GM23338 (cell line): ENCODE data around the gene CD19. TPM values are rescaled to one million over a fixed set of nuclear protein-coding genes. Genes with fewer than 3 reads are reported as not detected.

Experiments
- ATAC-seq: fragments of 200-7000 bp; cut with Tn5 transposase; 3 replicates; pipeline ENCODE4 v1.9.1; 2020
- DNase-seq: peaks from one replicate; pipeline ENCODE4 v3.0.0-alpha.2; 2015; ENCODE audit warnings: low spot score
- H2AFZ ChIP-seq: fragments of 200-600 bp; sonication (generic); 2 replicates; pipeline ENCODE4 v1.8.0; 2016; ENCODE audit warnings: antibody characterized with exemption, mild to moderate bottlenecking, moderate library complexity
- H3F3A ChIP-seq: fragments of 200-600 bp; sonication (generic); replicated peaks from 2 replicates; pipeline ENCODE4 v1.8.0; 2017; ENCODE audit warnings: antibody characterized with exemption, mixed run types, low read depth
- H3K27ac ChIP-seq: fragments of 200-600 bp; sonication (generic); 2 replicates; pipeline ENCODE4 v1.6.1; 2016; ENCODE audit warnings: low read depth
- H3K27me3 ChIP-seq: fragments of 200-600 bp; sonication (generic); 2 replicates; pipeline ENCODE4 v1.8.0; 2016; ENCODE audit warnings: mild to moderate bottlenecking, mixed run types, moderate library complexity; ENCODE audit not compliant: insufficient read depth
- H3K36me3 ChIP-seq: fragments of 200-600 bp; sonication (generic); 2 replicates; pipeline ENCODE4 v1.8.0; 2016; ENCODE audit warnings: mild to moderate bottlenecking; ENCODE audit not compliant: insufficient read depth
- H3K4me1 ChIP-seq: fragments of 200-600 bp; sonication (generic); 2 replicates; pipeline ENCODE4 v1.8.0; 2016; ENCODE audit warnings: mild to moderate bottlenecking, moderate library complexity; ENCODE audit not compliant: insufficient read depth
- H3K4me2 ChIP-seq: fragments of 200-600 bp; sonication (generic); 2 replicates; pipeline ENCODE4 v1.7.1; 2017; ENCODE audit warnings: mixed run types
- H3K4me3 ChIP-seq: fragments of 200-600 bp; sonication (generic); 2 replicates; pipeline ENCODE4 v1.6.1; 2016; ENCODE audit warnings: mixed run types
- H3K79me2 ChIP-seq: fragments of 200-600 bp; sonication (generic); replicated peaks from 2 replicates; pipeline ENCODE4 v1.8.0; 2017; ENCODE audit warnings: mild to moderate bottlenecking; ENCODE audit not compliant: insufficient read depth
- H3K9me2 ChIP-seq: fragments of 200-600 bp; sonication (generic); 2 replicates; pipeline ENCODE4 v1.8.0; 2017; ENCODE audit not compliant: insufficient read depth
- H4K20me1 ChIP-seq: fragments of 200-600 bp; sonication (generic); replicated peaks from 2 replicates; pipeline ENCODE4 v1.8.0; 2017; ENCODE audit warnings: mild to moderate bottlenecking; ENCODE audit not compliant: insufficient read depth
- H3K27ac Mint-ChIP-seq: 2 replicates; pipeline ENCODE4 v1.8.0; 2020; ENCODE audit warnings: inconsistent platforms, mild to moderate bottlenecking, moderate library complexity, mixed read lengths
- H3K27me3 Mint-ChIP-seq: 3 replicates; pipeline ENCODE4 v1.8.0; 2022; ENCODE audit warnings: low read depth, mild to moderate bottlenecking, moderate library complexity, mixed read lengths, inconsistent platforms; ENCODE audit not compliant: insufficient read depth, poor library complexity
- H3K36me3 Mint-ChIP-seq: 3 replicates; pipeline ENCODE4 v1.8.0; 2021; ENCODE audit warnings: low read depth, mild to moderate bottlenecking, inconsistent platforms, moderate library complexity, mixed read lengths
- H3K4me1 Mint-ChIP-seq: 3 replicates; pipeline ENCODE4 v1.8.0; 2020; ENCODE audit warnings: mild to moderate bottlenecking, inconsistent platforms, mixed read lengths
- H3K4me3 Mint-ChIP-seq: 3 replicates; pipeline ENCODE4 v1.8.0; 2021; ENCODE audit warnings: moderate library complexity, mild to moderate bottlenecking, inconsistent platforms, mixed read lengths
- H3K9me3 Mint-ChIP-seq: 3 replicates; pipeline ENCODE4 v1.8.0; 2020; ENCODE audit warnings: moderate library complexity, mild to moderate bottlenecking, inconsistent platforms, mixed read lengths
- CREB1 ChIP-seq: fragments of 250-450 bp; sonication (Bioruptor Pico); IDR thresholded peaks from 2 replicates; pipeline ENCODE4 v1.5.0; 2020; ENCODE audit warnings: low read depth, mild to moderate bottlenecking, moderate library complexity
- EZH2 ChIP-seq: fragments of 200-600 bp; sonication (generic); IDR thresholded peaks from one replicate; pipeline ENCODE4 v1.8.0; 2017; ENCODE audit warnings: antibody characterized with exemption, mild to moderate bottlenecking, low read depth; ENCODE audit not compliant: unreplicated experiment
- EZH2phosphoT487 ChIP-seq: fragments of 200-600 bp; sonication (generic); IDR thresholded peaks from one replicate; pipeline ENCODE4 v1.8.1; 2018; ENCODE audit warnings: antibody characterized with exemption; ENCODE audit not compliant: unreplicated experiment
- JUNB ChIP-seq: IDR thresholded peaks from one replicate; pipeline ENCODE4 v1.6.1; 2016; ENCODE audit warnings: antibody characterized with exemption; ENCODE audit not compliant: unreplicated experiment
- NANOG ChIP-seq: IDR thresholded peaks from 2 replicates; pipeline ENCODE4 v1.6.1; 2016; ENCODE audit warnings: antibody characterized with exemption, borderline replicate concordance
- POLR2AphosphoS5 ChIP-seq: IDR thresholded peaks from 2 replicates; pipeline ENCODE4 v1.6.1; 2016; ENCODE audit warnings: antibody characterized with exemption, low read depth
- STAT1 ChIP-seq: IDR thresholded peaks from one replicate; pipeline ENCODE4 v1.6.1; 2016; ENCODE audit warnings: antibody characterized with exemption; ENCODE audit not compliant: unreplicated experiment
- ZNF114 ChIP-seq: fragments of 250-450 bp; sonication (Bioruptor Pico); IDR thresholded peaks from 2 replicates; pipeline ENCODE4 v1.5.0; 2020; ENCODE audit warnings: mild to moderate bottlenecking, moderate library complexity
- ZNF331 ChIP-seq: fragments of 250-450 bp; sonication (Bioruptor Pico); IDR thresholded peaks from 2 replicates; pipeline ENCODE4 v1.5.0; 2020; ENCODE audit warnings: low read depth, mild to moderate bottlenecking, moderate library complexity
- polyA plus RNA-seq: library from polyadenylated mRNA; unstranded; fragments of >200 nt; fragmentation: Nextera tagmentation; extraction: Ambion mirVana; gene quantifications from 2 replicates; pipeline ENCODE4 v1.2.1, GENCODE V29; 2016
- total RNA-seq: library from RNA; depleted of rRNA; stranded (reverse); fragments of >200 nt; shearing (Covaris generic); gene quantifications from 2 replicates; pipeline ENCODE4 v1.2.3, GENCODE V29; 2014
- TF ChIP-seq, protein P1 (sequence below): fragments of 250-450 bp; sonication (Bioruptor Pico); IDR thresholded peaks from 2 replicates; pipeline ENCODE4 v1.5.0; 2020; ENCODE audit warnings: mild to moderate bottlenecking, moderate library complexity
- TF ChIP-seq, protein P2 (sequence below): IDR thresholded peaks from 2 replicates; pipeline ENCODE4 v1.6.1; 2016; ENCODE audit warnings: antibody characterized with exemption
- TF ChIP-seq, protein P3 (sequence below): IDR thresholded peaks from one replicate; pipeline ENCODE4 v1.6.1; 2018; ENCODE audit warnings: antibody characterized with exemption; ENCODE audit not compliant: unreplicated experiment
- TF ChIP-seq, protein P4 (sequence below), 2 experiments: fragments of 200-600 bp in 1 of 2; sonication (generic) in 1 of 2; conservative IDR thresholded peaks; 2 replicates each; pipeline versions ENCODE4 v1.5.1 to v1.6.1; 2016 to 2017; ENCODE audit warnings: antibody characterized with exemption in 2 of 2, low read depth in 2 of 2, mild to moderate bottlenecking in 2 of 2, moderate library complexity in 1 of 2

Gene CD19
- total and polyA plus RNA-seq, 2 experiments from 2014 or later: 0.83 to 1.9 TPM

DNA sequence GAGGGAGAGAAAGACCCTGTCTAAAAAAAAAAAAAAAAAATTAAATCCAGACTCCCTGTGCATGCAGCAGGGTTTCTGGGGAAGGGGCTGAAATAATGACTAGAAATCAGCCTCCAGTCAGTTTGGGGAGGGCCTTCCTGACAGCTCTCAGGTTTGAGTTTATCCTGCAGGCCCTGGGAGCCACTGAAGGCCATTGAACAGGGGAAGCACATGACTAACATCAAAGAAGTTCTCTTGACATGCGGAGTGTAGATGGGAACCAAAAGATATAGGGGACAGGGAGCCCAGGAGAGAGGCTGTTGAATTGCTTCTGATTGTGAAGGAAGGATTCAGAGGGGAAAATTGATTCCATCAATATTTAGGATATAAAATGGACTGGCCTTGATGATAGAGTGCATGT is 4.0 kb upstream of the CD19 start:
- Mint-ChIP-seq H3K9me3 (no peaks in the 10 kb centered on the region; the same call in 1 of the 3 replicates), H3K4me1 (peaks cover 15% of the 10 kb centered on the region), H3K4me3 (no peak overlapping the region), H3K27me3 (peaks cover 18% of the 10 kb centered on the region), H3K27ac (no peak overlapping the region), H3K36me3 (no peaks in the 10 kb centered on the region)
- Histone ChIP-seq H3K4me2 (no peak overlapping the region), H3K4me3 (no peak overlapping the region), H3K4me1 (peaks cover 14% of the 10 kb centered on the region), H2AFZ (no peak overlapping the region), H3K36me3 (no peaks in the 10 kb centered on the region), H3F3A (peaks cover 20% of the 10 kb centered on the region), H3K79me2 (0 out of 2 replicates have a peak, but pooled peaks cover 4% of the 10 kb centered on the region), H4K20me1 (no peaks in the 10 kb centered on the region), H3K27ac (no peak overlapping the region), H3K9me2 (no peaks in the 10 kb centered on the region), H3K27me3 (0 out of 2 replicates have a peak, but pooled peaks cover 3% of the 10 kb centered on the region)
- DNase-seq (no peak), ATAC-seq (no peak)
- no peak for TF ChIP-seq NANOG
- TF ChIP-seq, protein P1, sequence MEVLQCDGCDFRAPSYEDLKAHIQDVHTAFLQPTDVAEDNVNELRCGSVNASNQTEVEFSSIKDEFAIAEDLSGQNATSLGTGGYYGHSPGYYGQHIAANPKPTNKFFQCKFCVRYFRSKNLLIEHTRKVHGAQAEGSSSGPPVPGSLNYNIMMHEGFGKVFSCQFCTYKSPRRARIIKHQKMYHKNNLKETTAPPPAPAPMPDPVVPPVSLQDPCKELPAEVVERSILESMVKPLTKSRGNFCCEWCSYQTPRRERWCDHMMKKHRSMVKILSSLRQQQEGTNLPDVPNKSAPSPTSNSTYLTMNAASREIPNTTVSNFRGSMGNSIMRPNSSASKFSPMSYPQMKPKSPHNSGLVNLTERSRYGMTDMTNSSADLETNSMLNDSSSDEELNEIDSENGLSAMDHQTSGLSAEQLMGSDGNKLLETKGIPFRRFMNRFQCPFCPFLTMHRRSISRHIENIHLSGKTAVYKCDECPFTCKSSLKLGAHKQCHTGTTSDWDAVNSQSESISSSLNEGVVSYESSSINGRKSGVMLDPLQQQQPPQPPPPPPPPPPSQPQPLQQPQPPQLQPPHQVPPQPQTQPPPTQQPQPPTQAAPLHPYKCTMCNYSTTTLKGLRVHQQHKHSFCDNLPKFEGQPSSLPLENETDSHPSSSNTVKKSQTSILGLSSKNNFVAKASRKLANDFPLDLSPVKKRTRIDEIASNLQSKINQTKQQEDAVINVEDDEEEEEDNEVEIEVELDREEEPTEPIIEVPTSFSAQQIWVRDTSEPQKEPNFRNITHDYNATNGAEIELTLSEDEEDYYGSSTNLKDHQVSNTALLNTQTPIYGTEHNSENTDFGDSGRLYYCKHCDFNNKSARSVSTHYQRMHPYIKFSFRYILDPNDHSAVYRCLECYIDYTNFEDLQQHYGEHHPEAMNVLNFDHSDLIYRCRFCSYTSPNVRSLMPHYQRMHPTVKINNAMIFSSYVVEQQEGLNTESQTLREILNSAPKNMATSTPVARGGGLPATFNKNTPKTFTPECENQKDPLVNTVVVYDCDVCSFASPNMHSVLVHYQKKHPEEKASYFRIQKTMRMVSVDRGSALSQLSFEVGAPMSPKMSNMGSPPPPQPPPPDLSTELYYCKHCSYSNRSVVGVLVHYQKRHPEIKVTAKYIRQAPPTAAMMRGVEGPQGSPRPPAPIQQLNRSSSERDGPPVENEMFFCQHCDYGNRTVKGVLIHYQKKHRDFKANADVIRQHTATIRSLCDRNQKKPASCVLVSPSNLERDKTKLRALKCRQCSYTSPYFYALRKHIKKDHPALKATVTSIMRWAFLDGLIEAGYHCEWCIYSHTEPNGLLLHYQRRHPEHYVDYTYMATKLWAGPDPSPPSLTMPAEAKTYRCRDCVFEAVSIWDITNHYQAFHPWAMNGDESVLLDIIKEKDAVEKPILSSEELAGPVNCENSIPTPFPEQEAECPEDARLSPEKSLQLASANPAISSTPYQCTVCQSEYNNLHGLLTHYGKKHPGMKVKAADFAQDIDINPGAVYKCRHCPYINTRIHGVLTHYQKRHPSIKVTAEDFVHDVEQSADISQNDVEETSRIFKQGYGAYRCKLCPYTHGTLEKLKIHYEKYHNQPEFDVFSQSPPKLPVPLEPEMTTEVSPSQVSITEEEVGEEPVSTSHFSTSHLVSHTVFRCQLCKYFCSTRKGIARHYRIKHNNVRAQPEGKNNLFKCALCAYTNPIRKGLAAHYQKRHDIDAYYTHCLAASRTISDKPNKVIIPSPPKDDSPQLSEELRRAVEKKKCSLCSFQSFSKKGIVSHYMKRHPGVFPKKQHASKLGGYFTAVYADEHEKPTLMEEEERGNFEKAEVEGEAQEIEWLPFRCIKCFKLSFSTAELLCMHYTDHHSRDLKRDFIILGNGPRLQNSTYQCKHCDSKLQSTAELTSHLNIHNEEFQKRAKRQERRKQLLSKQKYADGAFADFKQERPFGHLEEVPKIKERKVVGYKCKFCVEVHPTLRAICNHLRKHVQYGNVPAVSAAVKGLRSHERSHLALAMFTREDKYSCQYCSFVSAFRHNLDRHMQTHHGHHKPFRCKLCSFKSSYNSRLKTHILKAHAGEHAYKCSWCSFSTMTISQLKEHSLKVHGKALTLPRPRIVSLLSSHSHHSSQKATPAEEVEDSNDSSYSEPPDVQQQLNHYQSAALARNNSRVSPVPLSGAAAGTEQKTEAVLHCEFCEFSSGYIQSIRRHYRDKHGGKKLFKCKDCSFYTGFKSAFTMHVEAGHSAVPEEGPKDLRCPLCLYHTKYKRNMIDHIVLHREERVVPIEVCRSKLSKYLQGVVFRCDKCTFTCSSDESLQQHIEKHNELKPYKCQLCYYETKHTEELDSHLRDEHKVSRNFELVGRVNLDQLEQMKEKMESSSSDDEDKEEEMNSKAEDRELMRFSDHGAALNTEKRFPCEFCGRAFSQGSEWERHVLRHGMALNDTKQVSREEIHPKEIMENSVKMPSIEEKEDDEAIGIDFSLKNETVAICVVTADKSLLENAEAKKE (CRISPR knock-in tag): no peak
- TF ChIP-seq, protein P2, sequence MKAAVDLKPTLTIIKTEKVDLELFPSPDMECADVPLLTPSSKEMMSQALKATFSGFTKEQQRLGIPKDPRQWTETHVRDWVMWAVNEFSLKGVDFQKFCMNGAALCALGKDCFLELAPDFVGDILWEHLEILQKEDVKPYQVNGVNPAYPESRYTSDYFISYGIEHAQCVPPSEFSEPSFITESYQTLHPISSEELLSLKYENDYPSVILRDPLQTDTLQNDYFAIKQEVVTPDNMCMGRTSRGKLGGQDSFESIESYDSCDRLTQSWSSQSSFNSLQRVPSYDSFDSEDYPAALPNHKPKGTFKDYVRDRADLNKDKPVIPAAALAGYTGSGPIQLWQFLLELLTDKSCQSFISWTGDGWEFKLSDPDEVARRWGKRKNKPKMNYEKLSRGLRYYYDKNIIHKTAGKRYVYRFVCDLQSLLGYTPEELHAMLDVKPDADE: no peak
- TF ChIP-seq ZNF331: no peak
- TF ChIP-seq EZH2: no peak
- TF ChIP-seq POLR2AphosphoS5: no peak
- TF ChIP-seq, protein P3, sequence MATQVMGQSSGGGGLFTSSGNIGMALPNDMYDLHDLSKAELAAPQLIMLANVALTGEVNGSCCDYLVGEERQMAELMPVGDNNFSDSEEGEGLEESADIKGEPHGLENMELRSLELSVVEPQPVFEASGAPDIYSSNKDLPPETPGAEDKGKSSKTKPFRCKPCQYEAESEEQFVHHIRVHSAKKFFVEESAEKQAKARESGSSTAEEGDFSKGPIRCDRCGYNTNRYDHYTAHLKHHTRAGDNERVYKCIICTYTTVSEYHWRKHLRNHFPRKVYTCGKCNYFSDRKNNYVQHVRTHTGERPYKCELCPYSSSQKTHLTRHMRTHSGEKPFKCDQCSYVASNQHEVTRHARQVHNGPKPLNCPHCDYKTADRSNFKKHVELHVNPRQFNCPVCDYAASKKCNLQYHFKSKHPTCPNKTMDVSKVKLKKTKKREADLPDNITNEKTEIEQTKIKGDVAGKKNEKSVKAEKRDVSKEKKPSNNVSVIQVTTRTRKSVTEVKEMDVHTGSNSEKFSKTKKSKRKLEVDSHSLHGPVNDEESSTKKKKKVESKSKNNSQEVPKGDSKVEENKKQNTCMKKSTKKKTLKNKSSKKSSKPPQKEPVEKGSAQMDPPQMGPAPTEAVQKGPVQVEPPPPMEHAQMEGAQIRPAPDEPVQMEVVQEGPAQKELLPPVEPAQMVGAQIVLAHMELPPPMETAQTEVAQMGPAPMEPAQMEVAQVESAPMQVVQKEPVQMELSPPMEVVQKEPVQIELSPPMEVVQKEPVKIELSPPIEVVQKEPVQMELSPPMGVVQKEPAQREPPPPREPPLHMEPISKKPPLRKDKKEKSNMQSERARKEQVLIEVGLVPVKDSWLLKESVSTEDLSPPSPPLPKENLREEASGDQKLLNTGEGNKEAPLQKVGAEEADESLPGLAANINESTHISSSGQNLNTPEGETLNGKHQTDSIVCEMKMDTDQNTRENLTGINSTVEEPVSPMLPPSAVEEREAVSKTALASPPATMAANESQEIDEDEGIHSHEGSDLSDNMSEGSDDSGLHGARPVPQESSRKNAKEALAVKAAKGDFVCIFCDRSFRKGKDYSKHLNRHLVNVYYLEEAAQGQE: no peak
- no peak for TF ChIP-seq EZH2phosphoT487
- TF ChIP-seq STAT1: no peak
- TF ChIP-seq CREB1 (CRISPR knock-in tag): no peak
- TF ChIP-seq, protein P4, sequence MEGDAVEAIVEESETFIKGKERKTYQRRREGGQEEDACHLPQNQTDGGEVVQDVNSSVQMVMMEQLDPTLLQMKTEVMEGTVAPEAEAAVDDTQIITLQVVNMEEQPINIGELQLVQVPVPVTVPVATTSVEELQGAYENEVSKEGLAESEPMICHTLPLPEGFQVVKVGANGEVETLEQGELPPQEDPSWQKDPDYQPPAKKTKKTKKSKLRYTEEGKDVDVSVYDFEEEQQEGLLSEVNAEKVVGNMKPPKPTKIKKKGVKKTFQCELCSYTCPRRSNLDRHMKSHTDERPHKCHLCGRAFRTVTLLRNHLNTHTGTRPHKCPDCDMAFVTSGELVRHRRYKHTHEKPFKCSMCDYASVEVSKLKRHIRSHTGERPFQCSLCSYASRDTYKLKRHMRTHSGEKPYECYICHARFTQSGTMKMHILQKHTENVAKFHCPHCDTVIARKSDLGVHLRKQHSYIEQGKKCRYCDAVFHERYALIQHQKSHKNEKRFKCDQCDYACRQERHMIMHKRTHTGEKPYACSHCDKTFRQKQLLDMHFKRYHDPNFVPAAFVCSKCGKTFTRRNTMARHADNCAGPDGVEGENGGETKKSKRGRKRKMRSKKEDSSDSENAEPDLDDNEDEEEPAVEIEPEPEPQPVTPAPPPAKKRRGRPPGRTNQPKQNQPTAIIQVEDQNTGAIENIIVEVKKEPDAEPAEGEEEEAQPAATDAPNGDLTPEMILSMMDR (conservative IDR thresholded peaks at IDR 0.05; ENCODE audit: low read depth in 2 of 2): no peak
- no peak for TF ChIP-seq ZNF114 (CRISPR knock-in tag)
- no peak for TF ChIP-seq JUNB
